Thyroid gland (tissue), 4 donors: Measurements from ENCODE around the gene MRPS33.

ENCODE experiments used
- CTCF ChIP-seq, 6 experiments: fragments of 200-600 bp in 3 of 6; fragments of 450-650 bp in 3 of 6; sonication (generic) in 3 of 6; IDR thresholded peaks; one replicate each; pipeline ENCODE4 v1.5.1; 2016 to 2019; ENCODE audit warnings: antibody characterized with exemption in 6 of 6, mild to moderate bottlenecking in 2 of 6, inconsistent platforms in 1 of 6, moderate library complexity in 1 of 6
- POLR2A ChIP-seq, 2 donors: fragments of 450-650 bp; IDR thresholded peaks; one replicate each; pipeline ENCODE4 v1.6.1; 2017; ENCODE audit warnings: antibody characterized with exemption in 2 of 2, mild to moderate bottlenecking in 2 of 2, moderate library complexity in 1 of 2

GRCh38 chr7:141028767-141029166, 14.0 kb upstream of the MRPS33 start:
- TF ChIP-seq CTCF (IDR thresholded peaks at IDR 0.05) (no peak), POLR2A (IDR thresholded peaks at IDR 0.05) (no peak)
